PC-9 (cell line): ENCODE data around the gene SEMA3B. TPM values are rescaled to one million over a fixed set of nuclear protein-coding genes. Genes with fewer than 3 reads are reported as not detected.

Source experiments
- BruUV-seq: library from RNA; stranded (reverse); fragments of 400-500 nt; replicated peaks from 2 replicates; lab custom pipeline; 2021; lab: Mats Ljungman, UMichigan
- CTCF ChIA-PET: fragments of 300-600 bp; sonication (Branson Sonifier 250); formaldehyde crosslinking; loops from one replicate; lab custom pipeline; 2022; ENCODE audit warnings: antibody characterized with exemption; lab: Charles Lee
- POLR2A ChIA-PET: fragments of 300-600 bp; sonication (Branson Sonifier 250); formaldehyde crosslinking; loops from one replicate; lab custom pipeline; 2022; ENCODE audit warnings: antibody characterized with exemption; ENCODE audit not compliant: unreplicated experiment; lab: Charles Lee
- DNase-seq, 2 experiments: peaks; one replicate each; pipeline versions ENCODE4 v3.0.0 to v3.0.0-alpha.2; 2015 to 2022; ENCODE audit warnings: mixed read lengths in 1 of 2
- H2AFZ ChIP-seq: fragments of 200-600 bp; sonication (generic); 2 replicates; pipeline ENCODE4 v1.8.1; 2017; ENCODE audit warnings: antibody characterized with exemption
- H3F3A ChIP-seq: fragments of 200-600 bp; sonication (generic); 2 replicates; pipeline ENCODE4 v1.8.1; 2017; ENCODE audit warnings: antibody characterized with exemption, mild to moderate bottlenecking, low read depth; ENCODE audit not compliant: insufficient read depth
- H3K27ac ChIP-seq: fragments of 200-600 bp; sonication (generic); 2 replicates; pipeline ENCODE4 v1.6.1; 2016; ENCODE audit warnings: mixed run types
- H3K27me3 ChIP-seq: fragments of 200-600 bp; sonication (generic); 2 replicates; pipeline ENCODE4 v1.6.1; 2016; ENCODE audit warnings: low read depth, mixed run types; ENCODE audit not compliant: insufficient read depth
- H3K36me3 ChIP-seq: fragments of 200-600 bp; sonication (generic); 2 replicates; pipeline ENCODE4 v1.6.1; 2016; ENCODE audit warnings: low read depth, mixed run types
- H3K4me1 ChIP-seq: fragments of 200-600 bp; sonication (generic); replicated peaks from 2 replicates; pipeline ENCODE4 v1.6.1; 2016; ENCODE audit warnings: mixed run types; ENCODE audit not compliant: insufficient read depth
- H3K4me2 ChIP-seq: fragments of 200-600 bp; sonication (generic); 2 replicates; pipeline ENCODE4 v1.6.1; 2017; ENCODE audit warnings: mixed run types
- H3K4me3 ChIP-seq: fragments of 200-600 bp; sonication (generic); 2 replicates; pipeline ENCODE4 v1.6.1; 2016; ENCODE audit warnings: mixed run types
- H3K79me2 ChIP-seq: fragments of 200-600 bp; sonication (generic); 2 replicates; pipeline ENCODE4 v1.6.1; 2017; ENCODE audit warnings: low read depth, mixed run types
- H3K9me2 ChIP-seq: fragments of 200-600 bp; sonication (generic); 2 replicates; pipeline ENCODE4 v1.8.1; 2017; ENCODE audit warnings: mild to moderate bottlenecking; ENCODE audit not compliant: insufficient read depth
- H3K9me3 ChIP-seq: fragments of 200-600 bp; sonication (generic); 2 replicates; pipeline ENCODE4 v1.8.1; 2016; ENCODE audit warnings: low read depth; ENCODE audit not compliant: insufficient read depth
- H4K20me1 ChIP-seq: fragments of 200-600 bp; sonication (generic); 2 replicates; pipeline ENCODE4 v1.8.1; 2017; ENCODE audit not compliant: insufficient read depth
- CTCF ChIP-seq: fragments of 200-600 bp; sonication (generic); conservative IDR thresholded peaks from 2 replicates; pipeline ENCODE4 v1.6.1; 2017; ENCODE audit warnings: mixed run types, antibody characterized with exemption, mild to moderate bottlenecking, moderate library complexity
- EZH2 ChIP-seq: fragments of 200-600 bp; sonication (generic); IDR thresholded peaks from 2 replicates; pipeline ENCODE4 v1.8.0; 2017; ENCODE audit warnings: antibody characterized with exemption, low read depth
- intact Hi-C: fragments of 100-400 bp; cut with micrococcal nuclease; formaldehyde crosslinking; loops from one replicate; pipeline ENCODE4 v1.10.0; 2022; ENCODE audit not compliant: unreplicated experiment
- total RNA-seq: library from RNA; stranded (reverse); gene quantifications from 2 replicates; pipeline ENCODE4 v1.2.3, GENCODE V29; 2021

SEMA3B gene
- total RNA-seq, 1 experiment from 2014 or later = 52.4 TPM

- Histone ChIP-seq H4K20me1 (peaks cover 3% of the 10 kb centered on the region; the same call in 1 of the 2 replicates), H3K4me3 (no peak overlapping the region), H3K27me3 (no peaks in the 10 kb centered on the region), H3K9me2 (no peaks in the 10 kb centered on the region), H3K4me1 (peaks cover 7% of the 10 kb centered on the region), H3K79me2 (peaks cover 24% of the 10 kb centered on the region), H3K9me3 (no peaks in the 10 kb centered on the region), H3K27ac (no peak overlapping the region), H3K36me3 (no peaks in the 10 kb centered on the region), H2AFZ (no peak overlapping the region), H3F3A (peaks cover 21% of the 10 kb centered on the region), H3K4me2 (no peak overlapping the region)
- ChIA-PET CTCF (interaction anchor here (1.6 kb wide), 1 partner anchor 22 kb away, joined by 4 read pairs; the partner anchor contains the start of gene HYAL1), POLR2A (no interaction called here)
- no TSS peak for BruUV-seq
- TF ChIP-seq EZH2 (no peak), CTCF (no peak)
- intact Hi-C loops = no loop called here
- DNase-seq = no peak
These were observed 56.1 kb downstream of the SEMA3B start for GRCh38 chr3:50325113-50325480.

GRCh38 chr3:50325497-50326181, 56.7 kb downstream of the SEMA3B start:
- H3F3A ChIP-seq = peaks cover 21% of the 10 kb centered on the region
- ChIA-PET POLR2A (no interaction called here), CTCF (interaction anchor here (1.6 kb wide), 1 partner anchor 22 kb away, joined by 4 read pairs; the partner anchor contains the start of gene HYAL1)
- H4K20me1 ChIP-seq = no peaks in the 10 kb centered on the region; the same call in 1 of the 2 replicates
- no peak for DNase-seq
- intact Hi-C loops = no loop called here
- no peaks in the 10 kb centered on the region for H3K36me3 ChIP-seq
- no peaks in the 10 kb centered on the region for H3K9me3 ChIP-seq
- no peaks in the 10 kb centered on the region for H3K9me2 ChIP-seq
- no peak overlapping the region for H3K4me3 ChIP-seq
- H3K27me3 ChIP-seq = no peaks in the 10 kb centered on the region
- TF ChIP-seq CTCF (no peak), EZH2 (no peak)
- peaks cover 19% of the 10 kb centered on the region for H3K79me2 ChIP-seq
- BruUV-seq = no TSS peak
- no peak overlapping the region for H2AFZ ChIP-seq
- no peak overlapping the region for H3K4me2 ChIP-seq
- peaks cover 3% of the 10 kb centered on the region; the same call in 1 of the 2 replicates for H3K4me1 ChIP-seq
- H3K27ac ChIP-seq = no peak overlapping the region

- Histone ChIP-seq H3K27ac (no peak overlapping the region), H3K4me3 (no peak overlapping the region), H3F3A (peaks cover 21% of the 10 kb centered on the region), H3K4me1 (peaks cover 3% of the 10 kb centered on the region; the same call in 1 of the 2 replicates), H3K9me3 (no peaks in the 10 kb centered on the region), H3K79me2 (peaks cover 17% of the 10 kb centered on the region), H3K36me3 (no peaks in the 10 kb centered on the region), H3K27me3 (no peaks in the 10 kb centered on the region), H2AFZ (no peak overlapping the region), H4K20me1 (no peaks in the 10 kb centered on the region; the same call in 1 of the 2 replicates), H3K4me2 (no peak overlapping the region), H3K9me2 (no peaks in the 10 kb centered on the region)
- no peak for DNase-seq
- no TSS peak for BruUV-seq
- intact Hi-C loops = no loop called here
- ChIA-PET CTCF (no interaction called here), POLR2A (no interaction called here)
- no peak for TF ChIP-seq CTCF
- TF ChIP-seq EZH2 = no peak
These were observed 57.2 kb downstream of the SEMA3B start for GRCh38 chr3:50326182-50326541.
